LNCAP (cell line): ENCODE results near the gene TIMM44.

Source experiments
- CTCF ChIP-seq: fragments of 450-650 bp; IDR thresholded peaks from 2 replicates; pipeline ENCODE4 v1.5.1; 2017; ENCODE audit warnings: mild to moderate bottlenecking

The TIMM44 gene

GRCh38 chr19:7887408-7888144 lies 55.9 kb downstream of the TIMM44 start:
- TF ChIP-seq CTCF: no peak

- TF ChIP-seq CTCF: no peak
Measured at GRCh38 chr19:7885818-7886217, 57.6 kb downstream of the TIMM44 start.

GRCh38 chr19:7883796-7884570 lies 59.5 kb downstream of the TIMM44 start:
- TF ChIP-seq CTCF: no peak

- no peak for TF ChIP-seq CTCF
Measured at GRCh38 chr19:7883105-7883504, 60.4 kb downstream of the TIMM44 start.

- no peak for TF ChIP-seq CTCF
Measured at GRCh38 chr19:7881910-7882309, 61.6 kb downstream of the TIMM44 start.

GRCh38 chr19:7879836-7880235 lies 63.6 kb downstream of the TIMM44 start:
- no peak for TF ChIP-seq CTCF

GRCh38 chr19:7879111-7879807 lies 64.2 kb downstream of the TIMM44 start:
- TF ChIP-seq CTCF: no peak
